NCI-H345 treated with DMSO at 0.1 percent for 48 hours (cell line): ENCODE measurements around the gene KCTD17.
"Not testable (repeated sequence)": the region's sequence is repeated elsewhere in the genome, so short reads cannot be mapped to it uniquely, and the experiment has no call there.

ENCODE experiments used
- DNase-seq: peaks from one replicate; lab custom pipeline; 2025; ENCODE audit not compliant: unreplicated experiment; lab: John Stamatoyannopoulos, UW

Gene KCTD17

DNA sequence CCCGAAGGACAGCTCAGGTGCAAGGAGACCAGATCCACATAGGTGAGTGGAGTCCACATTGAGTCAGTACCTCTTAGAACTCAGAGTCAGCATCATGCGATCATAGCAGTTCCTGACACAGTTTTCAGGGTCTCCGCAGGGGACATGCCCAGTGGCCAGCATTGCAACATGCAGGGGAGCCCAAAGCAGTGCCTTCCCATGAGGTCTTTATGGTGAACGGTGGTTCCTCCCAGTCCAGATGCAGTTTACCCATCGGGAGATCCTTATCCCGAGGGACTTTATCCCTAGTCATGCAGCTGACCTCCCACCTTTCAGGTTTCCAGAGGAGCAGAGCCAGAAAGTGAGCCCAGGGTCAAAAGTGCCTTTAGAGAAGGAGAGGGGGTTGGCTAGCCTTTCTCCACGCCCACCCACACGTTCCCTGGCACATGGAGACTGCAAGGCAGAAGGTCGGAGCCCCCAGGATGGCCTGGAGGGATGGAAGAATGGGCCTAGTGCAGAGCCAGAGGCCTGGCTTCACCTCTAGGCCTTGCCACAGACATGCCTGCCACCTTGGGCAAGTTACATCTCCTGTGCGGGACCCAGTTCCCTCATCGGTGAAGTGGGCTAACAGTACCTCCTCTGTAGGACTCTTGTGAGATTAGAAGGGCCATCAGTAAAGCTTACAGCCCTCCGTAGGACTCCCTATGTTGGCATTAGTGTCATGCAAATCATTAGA lies 6.4 kb downstream of the KCTD17 start:
- DNase-seq = no peak

GRCh38 chr22:37058917-37059701 lies 7.6 kb downstream of the KCTD17 start:
- DNase-seq = no peak

GRCh38 chr22:37059876-37060449 lies 8.4 kb downstream of the KCTD17 start:
- no peak for DNase-seq

GRCh38 chr22:37060801-37061610 lies 9.5 kb downstream of the KCTD17 start:
- no peak for DNase-seq

DNA sequence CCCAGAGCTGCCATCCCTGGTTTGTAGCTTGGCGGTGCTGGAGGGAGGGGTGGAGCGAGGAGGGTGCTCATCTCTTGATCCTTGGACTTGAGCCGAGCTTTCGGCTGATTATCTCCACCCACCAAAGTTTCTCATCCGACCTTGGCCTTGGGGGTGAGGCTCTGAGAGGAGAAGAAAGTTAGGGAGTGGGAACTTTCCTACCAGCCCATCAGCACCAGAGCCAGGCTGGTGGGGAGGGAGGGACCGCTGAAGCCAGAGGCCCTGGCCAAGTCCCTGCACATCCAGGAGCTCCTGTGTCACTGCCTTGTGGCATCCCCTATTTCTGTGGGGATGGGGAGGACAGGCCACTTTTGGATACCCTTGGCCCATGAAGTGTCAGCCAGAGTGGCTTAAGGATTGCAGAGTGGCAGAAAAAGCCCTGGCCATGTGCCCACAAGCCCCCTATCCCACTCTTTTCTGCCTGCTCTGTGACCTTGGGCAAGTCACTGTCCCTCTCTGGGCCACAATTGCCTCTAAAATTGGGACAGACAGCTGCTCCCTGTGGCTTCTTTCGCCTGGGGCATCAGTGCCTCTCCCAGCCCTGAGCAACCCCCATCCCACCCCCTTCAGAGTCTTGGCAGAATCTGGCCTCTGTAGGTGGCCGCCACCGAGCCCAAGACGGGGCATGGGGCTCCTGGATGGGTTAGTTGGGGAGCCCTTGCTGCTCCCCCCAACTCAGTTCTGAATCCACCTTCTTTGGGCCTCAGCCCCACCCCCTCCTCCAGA lies 10.3 kb downstream of the KCTD17 start:
- no peak for DNase-seq

DNA sequence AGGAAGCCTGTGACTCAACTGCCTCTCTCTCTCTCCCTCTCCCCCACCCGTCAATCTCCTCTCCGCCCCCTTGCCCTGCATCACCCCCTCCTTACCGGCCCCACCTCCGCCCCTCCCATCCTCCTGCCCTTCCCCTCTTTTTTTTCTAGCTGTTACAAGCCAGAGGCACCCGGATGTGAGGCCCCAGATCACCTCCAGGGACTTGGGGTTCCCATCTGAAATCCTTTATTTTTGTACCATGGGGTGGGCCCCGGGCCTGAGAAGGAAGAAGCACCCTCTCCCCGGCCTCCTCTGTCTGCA lies 10.8 kb downstream of the KCTD17 start:
- no peak for DNase-seq

- no peak for DNase-seq
Observed at GRCh38 chr22:37062702-37063381, 11.3 kb downstream of the KCTD17 start.

DNA sequence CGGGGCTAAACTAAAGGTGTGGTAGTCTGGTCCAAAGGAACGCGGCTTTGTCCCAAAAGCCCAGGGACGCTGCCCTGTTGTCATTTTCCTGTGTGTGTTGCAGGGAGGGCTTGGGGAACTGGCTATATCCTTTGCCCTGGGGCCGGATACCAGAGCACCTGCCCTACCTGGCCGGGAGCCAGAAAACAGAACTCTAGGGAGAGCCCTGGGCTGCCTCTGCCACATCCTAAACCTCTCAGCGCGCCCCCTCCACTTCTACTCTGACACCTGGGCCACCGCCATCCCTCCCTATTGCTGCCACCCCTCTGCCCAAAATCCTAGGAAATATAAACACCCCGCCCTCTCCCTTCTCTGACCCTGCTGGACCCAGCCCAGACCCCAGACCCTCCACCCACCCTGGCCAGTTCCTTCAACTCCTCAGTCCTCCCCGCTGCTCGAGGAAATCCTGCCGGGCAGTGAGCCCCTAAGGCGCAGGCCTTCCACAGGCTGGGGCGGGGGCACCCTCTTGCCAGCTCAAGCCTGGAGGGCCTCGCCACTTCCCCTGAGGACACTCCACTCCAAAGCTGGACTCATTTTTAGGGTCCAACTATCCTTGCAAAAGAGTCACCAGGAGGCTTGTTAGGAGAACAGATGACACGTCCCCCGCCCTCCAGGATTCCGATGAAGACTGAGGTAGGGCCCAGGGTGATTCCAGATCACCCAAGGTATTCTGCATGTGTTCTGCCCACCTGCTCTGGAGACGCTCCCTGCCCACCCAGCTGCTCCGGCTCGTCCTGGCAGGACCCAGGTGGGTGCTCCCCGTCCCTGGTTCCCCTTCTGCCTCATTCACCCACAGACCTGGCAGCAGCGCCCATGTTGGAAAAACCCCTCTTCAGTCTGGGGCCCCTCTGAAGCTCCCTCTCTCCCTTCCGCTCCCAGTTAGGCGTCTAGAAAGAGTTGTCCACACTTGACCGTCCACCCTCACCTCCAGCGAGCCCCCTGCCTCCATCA lies 12.2 kb downstream of the KCTD17 start:
- peak; percentile 68 for DNase-seq

DNA sequence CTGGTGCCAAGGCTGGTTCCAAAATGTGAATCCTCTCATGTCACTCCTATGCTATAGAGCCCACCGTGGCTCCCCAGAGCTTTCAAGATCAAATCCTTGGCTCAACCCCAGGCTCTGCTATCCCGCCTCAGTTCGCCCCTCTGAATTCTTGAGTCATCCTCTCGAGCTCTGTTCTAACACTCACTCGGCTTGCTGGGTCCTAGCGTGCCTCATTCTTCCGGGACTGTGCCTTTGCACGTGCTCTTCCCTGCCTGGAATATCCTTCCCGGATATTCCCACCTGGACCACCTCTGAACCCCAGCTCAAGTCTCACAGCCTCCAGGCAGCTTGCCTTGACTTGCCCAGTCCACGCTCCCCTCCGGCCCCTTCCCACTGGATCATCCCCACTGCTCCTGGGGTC lies 13.0 kb downstream of the KCTD17 start:
- DNase-seq = no peak

GRCh38 chr22:37065180-37065579 lies 13.6 kb downstream of the KCTD17 start:
- DNase-seq = no peak

DNA sequence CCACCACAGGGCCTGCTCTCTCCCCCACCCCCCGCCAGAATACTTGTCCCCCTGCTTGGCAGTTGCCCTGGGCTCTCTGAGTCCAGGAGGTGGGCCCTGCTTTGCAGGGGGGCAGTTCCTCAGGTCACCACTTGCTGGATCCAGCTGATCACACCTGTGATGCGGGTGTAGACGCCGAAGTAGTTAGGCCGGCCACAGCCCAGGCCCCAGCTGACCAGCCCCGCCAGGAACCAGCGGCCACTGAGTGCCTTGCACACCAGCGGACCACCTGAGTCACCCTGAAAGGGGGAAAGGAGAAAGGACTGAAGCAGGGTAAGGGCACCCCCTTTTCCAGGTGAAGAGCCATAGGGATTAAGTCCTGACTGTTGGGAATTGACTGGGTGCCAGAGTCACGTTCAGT lies 14.4 kb downstream of the KCTD17 start:
- no peak for DNase-seq

GRCh38 chr22:37067428-37067827 lies 15.9 kb downstream of the KCTD17 start:
- no peak for DNase-seq

- no peak for DNase-seq
Observed at GRCh38 chr22:37068859-37069258, 17.3 kb downstream of the KCTD17 start.

GRCh38 chr22:37069319-37069718 lies 17.8 kb downstream of the KCTD17 start:
- DNase-seq = no peak

GRCh38 chr22:37069719-37070118 lies 18.2 kb downstream of the KCTD17 start:
- no peak for DNase-seq

GRCh38 chr22:37070334-37070733 lies 18.8 kb downstream of the KCTD17 start:
- no peak for DNase-seq

DNA sequence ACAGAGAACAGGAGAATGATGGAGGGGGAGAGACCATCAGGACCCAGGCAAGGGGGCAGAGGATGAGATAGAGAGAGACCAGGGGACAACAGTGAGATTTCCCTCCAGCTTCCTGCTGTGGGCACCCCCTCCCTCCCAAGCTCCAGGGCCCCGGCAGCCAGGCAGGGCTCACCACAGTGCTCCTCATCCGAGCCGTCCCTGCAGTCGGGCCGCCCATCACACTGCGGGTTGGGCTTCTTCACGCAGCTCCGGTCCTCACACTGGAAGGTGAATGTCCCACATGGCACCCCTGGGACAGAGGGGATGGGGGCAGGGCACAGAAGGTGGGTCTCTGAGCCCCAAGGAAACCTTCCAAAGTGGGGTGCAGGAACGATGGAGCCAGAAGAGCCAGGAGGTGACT lies 19.2 kb downstream of the KCTD17 start:
- no peak for DNase-seq

DNA sequence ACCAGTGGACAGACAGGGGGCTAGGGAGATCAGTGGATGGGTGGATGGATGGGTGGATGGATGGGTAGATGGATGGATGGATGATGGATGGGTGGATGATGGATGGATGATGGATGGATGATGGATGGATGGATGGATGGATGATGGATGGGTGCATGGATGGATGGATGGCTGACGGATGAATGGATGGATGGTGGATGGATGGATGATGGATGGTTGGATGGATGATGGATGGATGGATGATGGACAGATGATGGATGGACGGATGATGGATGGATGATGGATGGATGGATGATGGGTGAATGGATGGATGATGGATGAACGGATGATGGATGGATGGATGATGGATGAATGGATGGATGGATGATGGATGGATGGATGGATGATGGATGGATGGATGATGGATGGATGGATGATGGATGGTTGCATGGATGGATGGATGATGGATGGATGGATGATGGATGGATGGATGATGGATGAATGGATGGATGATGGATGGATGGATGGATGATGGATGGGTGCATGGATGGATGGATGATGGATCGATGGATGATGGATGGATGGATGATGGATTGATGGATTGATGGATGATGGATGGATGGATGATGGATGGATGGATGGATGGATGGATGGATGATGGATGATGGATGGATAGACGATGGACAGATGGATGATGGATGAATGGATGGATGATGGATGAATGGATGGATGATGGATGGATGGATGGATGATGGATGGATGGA lies 20.5 kb downstream of the KCTD17 start:
- DNase-seq = not testable (repeated sequence)
